ENCODE measurements around the gene DYNLT5.
"Not testable (repeated sequence)": the region's sequence is repeated elsewhere in the genome, so short reads cannot be mapped to it uniquely, and the experiment has no call there.

The DYNLT5 gene

DNA sequence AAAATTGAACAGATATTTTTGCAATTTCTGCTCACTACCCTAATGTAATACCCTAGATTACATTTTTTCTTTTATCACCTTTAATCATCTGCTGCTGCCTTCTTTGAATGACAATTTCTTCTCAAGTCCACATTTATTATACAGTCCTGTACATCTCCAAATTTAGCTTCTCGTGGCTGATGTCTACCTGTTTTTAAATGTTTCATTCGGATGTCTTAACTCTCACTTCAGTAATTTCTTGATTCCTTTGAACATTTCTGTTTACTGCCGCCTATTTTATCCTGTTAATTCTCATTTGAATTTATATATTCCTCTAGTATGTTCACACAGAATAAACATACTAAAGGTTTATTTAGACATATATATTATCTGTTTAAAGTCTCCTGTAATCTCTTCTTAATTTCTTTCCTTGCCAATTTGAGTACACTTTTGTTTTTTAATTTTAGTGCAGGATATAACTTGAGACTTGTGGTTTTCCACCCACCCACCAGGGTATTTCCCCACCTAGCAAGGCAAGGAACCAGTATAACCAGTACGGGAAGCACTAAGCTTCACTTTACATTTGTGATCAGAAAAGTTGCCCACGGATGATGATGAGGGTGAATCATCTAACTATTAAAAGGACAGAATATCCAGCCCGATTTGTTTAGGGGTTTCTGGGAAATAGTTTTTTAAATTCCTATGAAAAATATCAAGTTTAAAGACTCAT lies 36.1 kb downstream of the DYNLT5 start:
- DNase-seq (ENCODE audit: low read depth), result no peak

GRCh38 chr1:66791621-66792610 lies 39.7 kb downstream of the DYNLT5 start:
- no peak for DNase-seq (ENCODE audit: low read depth)

DNA sequence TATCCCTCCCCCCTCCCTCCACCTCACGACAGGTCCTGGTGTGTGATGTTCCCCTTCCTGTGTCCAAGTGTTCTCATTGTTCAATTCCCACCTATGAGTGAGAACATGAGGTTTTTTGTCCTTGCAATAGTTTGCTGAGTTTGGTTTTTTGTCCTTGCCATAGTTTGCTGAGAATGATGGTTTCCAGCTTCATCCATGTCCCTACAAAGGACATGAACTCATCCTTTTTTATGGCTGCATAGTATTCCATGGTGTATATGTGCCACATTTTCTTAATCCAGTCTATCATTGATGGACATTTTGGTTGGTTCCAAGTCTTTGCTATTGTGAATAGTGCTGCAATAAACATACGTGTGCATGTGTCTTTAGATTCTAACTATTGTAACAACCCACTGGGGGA lies 43.6 kb downstream of the DYNLT5 start:
- not testable (repeated sequence) for DNase-seq (ENCODE audit: low read depth)

DNA sequence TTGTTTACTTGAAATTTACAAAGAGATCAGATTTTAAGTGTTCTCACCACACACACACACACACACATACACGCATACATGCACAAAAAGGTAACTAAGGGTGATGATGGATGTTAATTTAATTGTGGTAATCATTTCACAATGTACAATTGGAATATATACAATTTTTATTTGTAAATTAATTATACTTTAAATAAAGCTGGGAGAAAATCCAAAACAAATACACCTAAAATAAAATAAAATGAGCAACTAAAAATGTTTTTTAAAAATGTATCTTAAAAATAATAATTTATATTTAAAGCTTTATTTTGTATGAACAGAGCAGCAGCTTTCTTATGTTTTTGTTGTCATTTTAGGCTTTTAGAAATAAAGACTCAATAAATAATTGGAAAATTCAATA lies 57.0 kb downstream of the DYNLT5 start:
- DNase-seq (ENCODE audit: low read depth), result no peak

- DNase-seq (ENCODE audit: low read depth), result no peak
Observed at GRCh38 chr1:66809736-66810326, 57.6 kb downstream of the DYNLT5 start.

DNA sequence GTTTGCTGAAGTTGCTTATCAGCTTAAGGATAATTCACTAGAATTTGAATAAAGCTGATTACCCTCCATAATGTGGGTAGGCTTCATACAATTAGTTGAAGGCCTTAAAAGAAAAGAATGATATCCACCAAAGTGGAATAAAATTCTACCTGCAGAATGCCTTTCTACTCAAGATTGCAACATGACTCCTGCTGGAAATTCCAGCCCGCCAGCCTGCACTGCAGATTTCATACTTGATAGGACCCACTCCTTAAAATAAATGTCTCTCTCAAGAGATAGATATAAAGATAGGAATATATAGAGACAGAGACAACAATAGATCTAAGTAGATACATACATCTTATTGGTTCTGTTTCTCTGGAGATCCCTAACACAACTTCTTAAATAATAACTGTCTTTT lies 72.5 kb downstream of the DYNLT5 start:
- no peak for DNase-seq (ENCODE audit: low read depth)
